Stimulated activated CD8-positive, alpha-beta memory T cell treated with anti-CD3 and anti-CD28 coated beads, Interleukin-7, amount 100 ng/mL, for 4 hours (primary cell): ENCODE measurements around the gene UBE2L5.
"Not testable (repeated sequence)": the region's sequence is repeated elsewhere in the genome, so short reads cannot be mapped to it uniquely, and the experiment has no call there.

Experiments
- DNase-seq, 2 donors: peaks; one replicate each; pipeline ENCODE4 v3.0.0-alpha.2; 2020; ENCODE audit warnings: low read depth in 2 of 2

UBE2L5 gene

GRCh38 chr13:30438286-30438685 lies 16.0 kb downstream of the UBE2L5 start:
- no peak for DNase-seq

GRCh38 chr13:30440910-30441703 lies 18.8 kb downstream of the UBE2L5 start:
- DNase-seq, result no peak

GRCh38 chr13:30442926-30443325 lies 20.6 kb downstream of the UBE2L5 start:
- no peak for DNase-seq

GRCh38 chr13:30443491-30443890 lies 21.2 kb downstream of the UBE2L5 start:
- DNase-seq, result not testable (repeated sequence)

GRCh38 chr13:30443957-30444404 lies 21.7 kb downstream of the UBE2L5 start:
- no peak for DNase-seq

GRCh38 chr13:30446126-30446500 lies 23.8 kb downstream of the UBE2L5 start:
- no peak for DNase-seq

GRCh38 chr13:30448441-30448840 lies 26.1 kb downstream of the UBE2L5 start:
- no peak for DNase-seq

- DNase-seq, result no peak
Observed at GRCh38 chr13:30450066-30450465, 27.8 kb downstream of the UBE2L5 start.

- DNase-seq, result not testable (repeated sequence)
Observed at GRCh38 chr13:30451476-30451875, 29.2 kb downstream of the UBE2L5 start.

- DNase-seq, result no peak
Observed at GRCh38 chr13:30453727-30454126, 31.4 kb downstream of the UBE2L5 start.

- DNase-seq, result no peak
Observed at GRCh38 chr13:30454991-30455390, 32.7 kb downstream of the UBE2L5 start.

GRCh38 chr13:30456290-30456689 lies 34.0 kb downstream of the UBE2L5 start:
- DNase-seq, result no peak

GRCh38 chr13:30457306-30457891 lies 35.1 kb downstream of the UBE2L5 start:
- no peak for DNase-seq

- DNase-seq, result not testable (repeated sequence)
Observed at GRCh38 chr13:30461279-30462066, 39.2 kb downstream of the UBE2L5 start.

- DNase-seq, result peak; percentile 39 to 64
Observed at GRCh38 chr13:30463787-30464495, 41.6 kb downstream of the UBE2L5 start.

- peak; percentile 66 to 82 for DNase-seq
Observed at GRCh38 chr13:30464496-30465342, 42.4 kb downstream of the UBE2L5 start.

- no peak for DNase-seq
Observed at GRCh38 chr13:30465343-30465592, 43.0 kb downstream of the UBE2L5 start.

GRCh38 chr13:30465593-30466357 lies 43.5 kb downstream of the UBE2L5 start, which contains the start of gene HMGB1:
HMGB1 (minus strand) TSS chr13:30465936; CDS start chr13:30463680, 2,256 bp downstream.
- DNase-seq, result peak; percentile 92 to 97

- DNase-seq, result no peak
Observed at GRCh38 chr13:30466358-30466714, 44.0 kb downstream of the UBE2L5 start.

- DNase-seq, result no peak
Observed at GRCh38 chr13:30466841-30467252, 44.6 kb downstream of the UBE2L5 start.
